ACC112 (cell line): ENCODE results near the gene SHISA8.
A peak's percentile ranks its signal among the peaks of the same experiment; 100 is the strongest.

ENCODE experiments used
- H2AFZ ChIP-seq: fragments of 200-600 bp; sonication (generic); one replicate; pipeline ENCODE4 v1.6.0; 2017; ENCODE audit warnings: antibody characterized with exemption, low read length; ENCODE audit not compliant: unreplicated experiment
- H3K27ac ChIP-seq: fragments of 200-600 bp; sonication (generic); 2 replicates; pipeline ENCODE4 v1.5.1; 2014; ENCODE audit warnings: low read depth, mild to moderate bottlenecking, antibody characterized with exemption, low read length, moderate library complexity
- H3K27me3 ChIP-seq: fragments of 200-600 bp; sonication (generic); 2 replicates; pipeline ENCODE4 v1.6.1; 2014; ENCODE audit warnings: mild to moderate bottlenecking, antibody characterized with exemption, low read length, moderate library complexity, mixed read lengths; ENCODE audit not compliant: insufficient read depth
- H3K36me3 ChIP-seq: fragments of 200-600 bp; sonication (generic); 2 replicates; pipeline ENCODE4 v1.6.1; 2016; ENCODE audit warnings: mild to moderate bottlenecking, antibody characterized with exemption, low read length, moderate library complexity, mixed read lengths; ENCODE audit not compliant: insufficient read depth
- H3K4me1 ChIP-seq: fragments of 200-600 bp; sonication (generic); one replicate; pipeline ENCODE4 v1.6.1; 2016; ENCODE audit warnings: low read length, mixed read lengths; ENCODE audit not compliant: insufficient read depth, unreplicated experiment, control insufficient read depth
- H3K4me3 ChIP-seq: fragments of 200-600 bp; sonication (generic); 2 replicates; pipeline ENCODE4 v1.5.1; 2014; ENCODE audit warnings: mild to moderate bottlenecking, low read depth, low read length
- H3K79me2 ChIP-seq: fragments of 200-600 bp; sonication (generic); one replicate; pipeline ENCODE4 v1.6.0; 2016; ENCODE audit warnings: low read length; ENCODE audit not compliant: control insufficient read depth, unreplicated experiment, insufficient read depth

SHISA8 gene

DNA sequence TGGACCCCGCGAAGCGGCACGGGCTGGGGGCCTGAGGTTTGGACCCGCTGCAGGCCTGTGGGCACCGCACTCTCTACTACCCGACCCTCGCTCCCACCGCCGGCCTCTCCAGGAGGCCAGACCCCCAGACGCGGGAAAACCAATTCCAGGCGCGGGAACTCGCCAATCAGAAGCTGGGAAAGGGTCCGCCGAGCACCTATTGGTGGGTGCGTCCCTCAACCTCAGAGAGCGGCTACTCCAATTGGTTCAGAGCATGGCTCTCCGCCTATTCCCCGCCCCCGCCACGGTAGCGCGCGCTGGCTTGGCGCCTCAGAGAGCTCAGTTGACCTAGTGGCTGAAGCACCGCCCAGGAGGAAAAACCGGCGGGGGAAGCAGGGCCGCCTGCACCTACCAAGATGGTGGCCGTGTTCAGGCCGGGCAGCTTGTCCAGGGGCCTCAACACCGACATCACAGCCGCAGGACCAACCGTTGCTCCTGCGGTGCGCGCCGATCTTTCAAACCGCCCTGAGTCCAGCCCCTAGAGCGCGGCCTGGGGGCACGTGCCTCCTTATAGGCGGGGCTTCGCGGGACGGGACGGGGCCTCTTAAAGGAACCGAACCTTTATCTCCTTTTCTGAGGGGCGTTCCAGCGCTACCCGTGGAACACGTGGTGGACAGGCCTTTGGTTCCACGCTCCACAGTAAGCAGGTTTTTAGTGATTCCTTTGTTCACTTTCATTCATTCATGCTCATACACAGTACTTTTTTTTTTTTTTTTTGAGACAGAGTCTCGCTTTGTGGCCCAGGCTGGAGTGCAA, 32.0 kb upstream of the SHISA8 start, which contains the start of gene CENPM:
TSS of gene CENPM (minus strand) at position 524 of the 795 bp plus-strand sequence. CDS start at position 448, 76 bp downstream.
- Histone ChIP-seq H2AFZ (peak within 1 kb of the TSS; percentile 84), H3K79me2 (peaks cover 5% of the 10 kb centered on the region), H3K27me3 (no peaks in the 10 kb centered on the region), H3K36me3 (0 out of 2 replicates have a peak, but pooled peaks cover 2% of the 10 kb centered on the region), H3K4me1 (peaks cover 7% of the 10 kb centered on the region), H3K4me3 (peak within 1 kb of the TSS; percentile 93), H3K27ac (peak within 1 kb of the TSS; percentile 57; the same call in 1 of the 2 replicates)

- Histone ChIP-seq H3K27ac (no peak overlapping the region), H3K27me3 (no peaks in the 10 kb centered on the region), H3K4me1 (peaks cover 18% of the 10 kb centered on the region), H3K79me2 (peaks cover 5% of the 10 kb centered on the region), H2AFZ (no peak overlapping the region), H3K36me3 (0 out of 2 replicates have a peak, but pooled peaks cover 3% of the 10 kb centered on the region), H3K4me3 (no peak overlapping the region)
Measured at GRCh38 chr22:41943661-41944209, 28.9 kb upstream of the SHISA8 start.

GRCh38 chr22:41940832-41941765, 26.2 kb upstream of the SHISA8 start:
- Histone ChIP-seq H3K27ac (peak overlapping the region; percentile 72), H3K4me3 (no peak overlapping the region), H3K27me3 (no peaks in the 10 kb centered on the region), H2AFZ (no peak overlapping the region), H3K79me2 (peaks cover 5% of the 10 kb centered on the region), H3K36me3 (0 out of 2 replicates have a peak, but pooled peaks cover 3% of the 10 kb centered on the region), H3K4me1 (peaks cover 18% of the 10 kb centered on the region)

- Histone ChIP-seq H3K4me1 (peaks cover 18% of the 10 kb centered on the region), H3K27ac (peak overlapping the region; percentile 60), H2AFZ (no peak overlapping the region), H3K27me3 (no peaks in the 10 kb centered on the region), H3K36me3 (0 out of 2 replicates have a peak, but pooled peaks cover 3% of the 10 kb centered on the region), H3K4me3 (no peak overlapping the region), H3K79me2 (no peaks in the 10 kb centered on the region)
Measured at GRCh38 chr22:41939981-41940831, 25.3 kb upstream of the SHISA8 start.

DNA sequence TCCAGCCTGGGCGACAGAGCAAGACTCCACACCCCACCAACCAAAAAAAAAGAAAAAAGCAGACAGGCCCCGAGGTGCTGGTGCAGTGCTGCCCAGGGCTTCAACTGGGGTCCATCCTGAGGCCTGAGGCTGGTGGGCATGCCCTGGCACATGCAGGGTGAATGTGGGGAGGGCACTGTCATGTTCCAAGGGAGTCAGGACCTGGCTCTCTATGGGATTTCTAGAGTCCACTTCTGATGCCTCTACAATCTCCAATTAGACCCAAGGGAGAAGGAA, 22.0 kb upstream of the SHISA8 start:
- Histone ChIP-seq H2AFZ (no peak overlapping the region), H3K4me1 (peaks cover 12% of the 10 kb centered on the region), H3K79me2 (no peaks in the 10 kb centered on the region), H3K27ac (no peak overlapping the region), H3K4me3 (no peak overlapping the region), H3K36me3 (0 out of 2 replicates have a peak, but pooled peaks cover 1% of the 10 kb centered on the region), H3K27me3 (no peaks in the 10 kb centered on the region)

DNA sequence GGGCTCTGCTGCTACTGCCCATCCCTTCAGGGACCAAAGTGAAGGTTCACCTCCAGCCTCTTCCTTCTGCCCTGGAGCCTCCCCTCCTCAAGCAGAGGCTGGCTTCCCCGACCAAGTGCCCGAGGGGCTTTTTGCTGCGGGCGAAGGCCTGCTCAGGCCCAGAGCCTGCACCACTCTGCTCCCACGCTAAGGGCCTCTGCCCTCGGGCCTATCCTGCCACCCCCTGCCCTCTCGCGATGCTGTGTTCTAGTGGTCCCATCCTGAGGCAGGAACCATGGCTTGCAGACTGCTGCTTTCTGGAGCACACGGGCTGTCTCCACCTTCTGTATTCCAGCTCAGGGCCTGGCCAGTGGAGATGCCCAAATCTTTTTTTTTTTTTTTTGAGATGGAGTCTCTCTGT, 20.6 kb upstream of the SHISA8 start:
- no peaks in the 10 kb centered on the region for H3K36me3 ChIP-seq
- H3K27ac ChIP-seq, result no peak overlapping the region
- H2AFZ ChIP-seq, result no peak overlapping the region
- H3K4me1 ChIP-seq, result peaks cover 6% of the 10 kb centered on the region
- no peaks in the 10 kb centered on the region for H3K79me2 ChIP-seq
- no peak overlapping the region for H3K4me3 ChIP-seq
- H3K27me3 ChIP-seq, result no peaks in the 10 kb centered on the region

DNA sequence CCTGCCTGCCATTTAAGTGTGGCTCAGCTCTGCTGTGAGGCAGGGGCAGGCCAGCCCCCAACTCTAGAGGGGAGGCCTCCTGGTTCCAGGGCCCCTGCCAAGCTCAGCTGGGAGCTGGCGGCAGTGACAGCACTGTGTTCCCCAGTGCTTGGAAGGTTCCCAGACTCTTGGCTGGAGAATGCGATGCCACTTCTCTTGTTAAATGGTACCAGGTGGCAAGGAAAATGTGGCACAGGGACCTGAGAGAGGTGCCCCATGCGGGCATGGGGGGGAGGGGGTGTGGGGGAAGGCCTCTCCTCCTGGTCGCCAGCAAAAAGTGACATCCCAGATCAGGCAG, 20.1 kb upstream of the SHISA8 start:
- Histone ChIP-seq H3K27ac (no peak overlapping the region), H3K79me2 (no peaks in the 10 kb centered on the region), H3K36me3 (no peaks in the 10 kb centered on the region), H2AFZ (no peak overlapping the region), H3K4me3 (no peak overlapping the region), H3K4me1 (peaks cover under 1% of the 10 kb centered on the region), H3K27me3 (no peaks in the 10 kb centered on the region)

DNA sequence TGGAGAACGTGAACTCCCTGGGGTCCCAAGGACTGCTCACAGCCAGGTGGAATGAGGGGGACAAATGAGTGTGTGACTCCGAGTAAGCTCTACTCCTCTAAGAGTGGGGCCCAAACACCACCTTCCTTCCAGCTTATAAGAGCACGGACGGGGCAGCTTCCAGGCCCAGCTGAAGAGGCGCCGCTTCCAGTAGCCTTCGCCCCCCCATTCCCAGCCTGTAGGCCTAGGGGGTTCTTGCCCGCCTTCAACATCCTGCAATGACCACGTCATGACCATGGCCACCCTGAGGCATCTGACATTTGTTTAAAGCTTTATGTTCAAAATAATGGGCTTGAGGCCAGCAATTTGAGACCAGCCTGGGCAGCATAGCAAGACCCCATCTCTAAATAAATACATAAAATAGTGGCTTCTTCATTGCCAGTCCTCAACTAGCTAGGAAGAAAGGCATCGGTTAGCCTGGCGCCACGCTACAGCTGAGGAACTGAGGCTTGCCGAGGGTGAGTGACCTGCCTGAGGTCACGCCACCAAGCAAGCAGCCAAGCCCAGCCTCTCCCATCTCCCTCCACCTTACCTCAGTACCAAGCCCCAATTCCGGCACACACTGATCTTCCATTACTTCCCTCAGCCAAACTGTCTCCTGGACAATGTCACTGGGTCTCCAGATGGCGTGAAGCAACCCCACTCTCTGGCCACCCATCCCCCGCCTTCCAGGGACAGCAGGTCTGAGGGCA, 19.6 kb upstream of the SHISA8 start:
- no peaks in the 10 kb centered on the region for H3K27me3 ChIP-seq
- no peaks in the 10 kb centered on the region for H3K4me1 ChIP-seq
- no peak overlapping the region for H2AFZ ChIP-seq
- no peak overlapping the region for H3K4me3 ChIP-seq
- no peak overlapping the region for H3K27ac ChIP-seq
- no peaks in the 10 kb centered on the region for H3K36me3 ChIP-seq
- H3K79me2 ChIP-seq, result no peaks in the 10 kb centered on the region

DNA sequence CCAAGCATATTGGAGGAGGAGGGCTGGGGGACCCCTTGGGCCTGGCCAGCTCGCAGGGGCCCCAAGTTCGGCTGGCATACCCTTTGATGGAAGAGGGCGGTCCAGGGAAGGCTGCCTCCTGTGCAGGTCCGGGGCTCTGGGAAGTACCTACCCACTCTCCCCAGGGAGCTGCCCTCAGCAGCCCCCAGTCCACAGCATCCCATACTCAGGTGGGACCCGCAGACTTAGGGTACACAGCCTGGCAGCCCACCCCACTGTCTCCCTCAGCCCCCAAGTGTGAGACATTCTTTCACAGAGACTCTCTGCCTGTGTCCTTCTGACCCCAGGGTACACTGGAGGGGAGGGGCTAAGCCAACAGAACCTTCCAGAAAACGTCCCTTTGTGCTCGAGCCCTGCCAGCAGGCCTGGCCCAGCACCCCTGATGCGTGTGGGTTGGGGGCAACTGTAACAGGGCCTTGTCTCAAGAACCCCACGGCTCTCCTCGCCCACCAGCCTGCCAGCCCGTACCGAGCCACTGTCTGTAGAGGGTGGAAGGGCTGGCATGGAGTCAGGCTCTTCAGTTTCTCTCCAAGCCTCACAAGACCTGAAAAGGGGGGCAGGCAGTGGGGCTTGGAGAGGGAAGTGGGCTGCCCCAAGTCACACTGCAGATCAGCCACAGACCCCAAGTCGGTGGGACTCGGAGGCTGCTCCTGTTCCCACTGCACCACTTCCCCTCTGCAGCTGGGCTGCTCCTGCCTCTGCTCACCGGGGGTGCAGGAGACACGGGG, 18.7 kb upstream of the SHISA8 start:
- H3K27ac ChIP-seq, result no peak overlapping the region
- H3K4me3 ChIP-seq, result no peak overlapping the region
- H3K27me3 ChIP-seq, result no peaks in the 10 kb centered on the region
- H2AFZ ChIP-seq, result no peak overlapping the region
- no peaks in the 10 kb centered on the region for H3K4me1 ChIP-seq
- H3K36me3 ChIP-seq, result no peaks in the 10 kb centered on the region
- H3K79me2 ChIP-seq, result no peaks in the 10 kb centered on the region
